Loucy (cell line): Measurements from ENCODE around the gene MEGF10.

Experiments
- CTCF ChIP-seq: fragments of 200-600 bp; sonication (generic); conservative IDR thresholded peaks from 2 replicates; pipeline ENCODE4 v1.5.1; 2014; ENCODE audit warnings: mild to moderate bottlenecking, antibody characterized with exemption, low read length
- EZH2phosphoT487 ChIP-seq: fragments of 200-600 bp; IDR thresholded peaks from 2 replicates; pipeline ENCODE4 v1.6.1; 2018; ENCODE audit warnings: antibody characterized with exemption, mild to moderate bottlenecking, moderate library complexity, borderline replicate concordance

DNA sequence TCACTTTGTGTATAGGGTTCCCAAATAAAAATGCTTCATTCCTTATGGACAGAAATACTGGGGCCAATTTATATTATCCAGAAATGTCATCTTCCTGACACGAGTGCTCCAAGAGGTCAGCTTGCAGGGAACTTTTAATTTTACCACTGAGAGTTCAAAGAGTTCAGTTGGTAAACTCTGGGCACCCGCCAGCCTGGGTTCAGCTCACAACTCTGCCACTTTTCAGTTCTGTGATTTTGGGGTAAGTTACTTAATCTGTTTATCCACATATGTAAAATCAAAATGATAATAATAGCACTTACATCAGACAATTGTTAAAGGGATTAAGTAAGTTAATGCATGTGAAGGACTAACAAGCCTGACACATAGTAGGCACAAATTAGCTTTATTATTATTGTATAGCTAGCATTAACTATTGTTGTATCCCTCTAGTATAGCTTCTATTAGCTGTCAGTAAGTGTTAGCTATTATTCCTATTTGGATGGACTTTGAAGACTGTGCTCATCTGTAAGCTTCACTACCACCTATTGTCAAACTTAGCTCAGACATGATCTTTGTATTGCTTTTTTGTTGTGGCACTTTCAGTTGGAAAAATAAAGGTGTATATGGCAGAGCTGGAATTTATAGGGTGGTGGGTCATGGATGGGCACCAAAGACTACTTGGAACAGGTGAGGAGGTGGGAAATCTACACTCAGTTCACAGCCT lies 1.6 kb downstream of the MEGF10 start:
- TF ChIP-seq CTCF (no peak), EZH2phosphoT487 (no peak)
